K562 (cell line): ENCODE measurements around the gene RHOV. TPM values are rescaled to one million over a fixed set of nuclear protein-coding genes. Genes with fewer than 3 reads are reported as not detected.

ENCODE experiments used
- ETS2 ChIP-seq: IDR thresholded peaks from 2 replicates; pipeline ENCODE4 v1.6.1; 2016; ENCODE audit warnings: borderline replicate concordance, missing genetic modification characterization, mild to moderate bottlenecking, moderate library complexity, missing compliant biosample characterization; ENCODE audit not compliant: poor library complexity, severe bottlenecking
- ETV6 ChIP-seq, 3 experiments: fragments of 150-350 bp in 1 of 3; sonication (generic) in 1 of 3; formaldehyde crosslinking in 1 of 3; IDR thresholded peaks; 2 replicates each; pipeline versions ENCODE4 v1.6.1 to v1.8.0; 2014 to 2022; ENCODE audit warnings: borderline replicate concordance in 2 of 3, low read depth in 2 of 3, antibody characterized with exemption in 1 of 3, low read length in 1 of 3, mild to moderate bottlenecking in 1 of 3, missing genetic modification reagents in 1 of 3
- LARP7 ChIP-seq: fragments of 450-650 bp; IDR thresholded peaks from 2 replicates; pipeline ENCODE4 v1.6.1; 2016
- POLR2G ChIP-seq: fragments of 200-400 bp; formaldehyde crosslinking; IDR thresholded peaks from 2 replicates; pipeline ENCODE4 v1.6.1; 2017; ENCODE audit warnings: low read depth, mild to moderate bottlenecking, antibody characterized with exemption, low read length, moderate library complexity
- ZNF175 ChIP-seq: fragments of 200-800 bp; sonication (Bioruptor generic); IDR thresholded peaks from 2 replicates; pipeline ENCODE4 v1.6.1; 2016; ENCODE audit warnings: low read depth, mild to moderate bottlenecking, missing genetic modification characterization, missing compliant biosample characterization
- ZNF224 ChIP-seq: sonication (generic); formaldehyde crosslinking; IDR thresholded peaks from 2 replicates; pipeline ENCODE4 v1.8.0; 2022; ENCODE audit warnings: mild to moderate bottlenecking, missing genetic modification reagents
- polyA plus RNA-seq, 8 experiments: library from polyadenylated mRNA; depleted of rRNA in 4 of 8; stranded (reverse) in 5 of 8; unstranded in 3 of 8; fragments of >200 nt; fragmentation: Nextera tagmentation in 2 of 8; fragmentation: Illumina TruSeq in 1 of 8; extraction: Ambion mirVana in 2 of 8; extraction: Trizol in 1 of 8; gene quantifications; 2 replicates each; pipeline versions ENCODE4 v1.2.1 to v1.2.3, GENCODE V29; 2011 to 2014; ENCODE audit warnings: inconsistent platforms in 1 of 8, missing spikeins in 1 of 8
- total RNA-seq, 7 experiments: library from RNA; depleted of rRNA in 6 of 7; stranded (reverse); fragments of >200 nt in 6 of 7; fragmentation: Illumina TruSeq in 2 of 7; extraction: Trizol in 2 of 7; gene quantifications; 2 replicates each; pipeline versions ENCODE4 v1.2.1 to v1.2.3, GENCODE V29; 2011 to 2021; ENCODE audit warnings: low replicate concordance in 1 of 7
- TF ChIP-seq, protein P1 (sequence below): sonication (generic); formaldehyde crosslinking; IDR thresholded peaks from 2 replicates; pipeline ENCODE4 v1.8.1; 2023; ENCODE audit warnings: missing genetic modification reagents, mild to moderate bottlenecking, borderline replicate concordance

RHOV gene
- total and polyA plus RNA-seq, 9 of the 15 experiments (the other 6 are each of a cell fraction or from before 2014, with no cell fraction given): 0.08 to 2.0 (median 1.1) TPM

DNA sequence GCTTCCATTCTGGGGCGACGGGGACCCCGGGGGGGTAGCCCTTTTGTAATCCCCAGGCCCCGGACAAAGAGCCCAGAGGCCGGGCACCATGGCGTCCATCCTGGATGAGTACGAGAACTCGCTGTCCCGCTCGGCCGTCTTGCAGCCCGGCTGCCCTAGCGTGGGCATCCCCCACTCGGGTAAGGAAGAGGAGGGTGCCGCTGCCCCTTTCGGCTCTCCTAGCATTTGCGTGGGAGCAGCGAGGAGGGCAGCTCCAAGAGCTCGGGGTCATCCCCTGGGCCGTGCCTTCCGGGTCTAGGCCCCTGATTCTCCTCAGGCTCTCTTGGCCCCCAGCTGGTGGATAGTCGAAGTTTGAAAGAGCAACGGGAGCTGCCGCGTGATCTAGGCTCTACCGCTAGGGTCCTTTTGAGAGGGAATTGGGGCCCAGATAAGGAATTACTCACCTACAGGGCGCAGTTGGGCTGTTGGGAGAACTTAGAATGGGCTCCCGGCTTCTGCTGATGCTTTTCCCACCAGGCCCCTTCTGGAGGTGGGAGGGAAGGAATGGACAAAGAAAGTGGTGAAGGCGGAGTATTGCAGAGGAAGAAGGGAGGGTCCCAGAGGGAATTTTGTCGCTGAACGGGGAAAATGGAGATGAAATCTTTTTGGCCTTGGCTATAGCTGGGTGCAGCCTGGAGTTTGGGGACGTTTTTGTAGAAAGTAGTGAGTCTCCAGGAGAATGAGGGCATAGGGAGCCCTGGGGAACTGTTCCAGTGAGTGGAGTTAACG, 20.8 kb upstream of the RHOV start (continued):
- TF ChIP-seq, protein P1, sequence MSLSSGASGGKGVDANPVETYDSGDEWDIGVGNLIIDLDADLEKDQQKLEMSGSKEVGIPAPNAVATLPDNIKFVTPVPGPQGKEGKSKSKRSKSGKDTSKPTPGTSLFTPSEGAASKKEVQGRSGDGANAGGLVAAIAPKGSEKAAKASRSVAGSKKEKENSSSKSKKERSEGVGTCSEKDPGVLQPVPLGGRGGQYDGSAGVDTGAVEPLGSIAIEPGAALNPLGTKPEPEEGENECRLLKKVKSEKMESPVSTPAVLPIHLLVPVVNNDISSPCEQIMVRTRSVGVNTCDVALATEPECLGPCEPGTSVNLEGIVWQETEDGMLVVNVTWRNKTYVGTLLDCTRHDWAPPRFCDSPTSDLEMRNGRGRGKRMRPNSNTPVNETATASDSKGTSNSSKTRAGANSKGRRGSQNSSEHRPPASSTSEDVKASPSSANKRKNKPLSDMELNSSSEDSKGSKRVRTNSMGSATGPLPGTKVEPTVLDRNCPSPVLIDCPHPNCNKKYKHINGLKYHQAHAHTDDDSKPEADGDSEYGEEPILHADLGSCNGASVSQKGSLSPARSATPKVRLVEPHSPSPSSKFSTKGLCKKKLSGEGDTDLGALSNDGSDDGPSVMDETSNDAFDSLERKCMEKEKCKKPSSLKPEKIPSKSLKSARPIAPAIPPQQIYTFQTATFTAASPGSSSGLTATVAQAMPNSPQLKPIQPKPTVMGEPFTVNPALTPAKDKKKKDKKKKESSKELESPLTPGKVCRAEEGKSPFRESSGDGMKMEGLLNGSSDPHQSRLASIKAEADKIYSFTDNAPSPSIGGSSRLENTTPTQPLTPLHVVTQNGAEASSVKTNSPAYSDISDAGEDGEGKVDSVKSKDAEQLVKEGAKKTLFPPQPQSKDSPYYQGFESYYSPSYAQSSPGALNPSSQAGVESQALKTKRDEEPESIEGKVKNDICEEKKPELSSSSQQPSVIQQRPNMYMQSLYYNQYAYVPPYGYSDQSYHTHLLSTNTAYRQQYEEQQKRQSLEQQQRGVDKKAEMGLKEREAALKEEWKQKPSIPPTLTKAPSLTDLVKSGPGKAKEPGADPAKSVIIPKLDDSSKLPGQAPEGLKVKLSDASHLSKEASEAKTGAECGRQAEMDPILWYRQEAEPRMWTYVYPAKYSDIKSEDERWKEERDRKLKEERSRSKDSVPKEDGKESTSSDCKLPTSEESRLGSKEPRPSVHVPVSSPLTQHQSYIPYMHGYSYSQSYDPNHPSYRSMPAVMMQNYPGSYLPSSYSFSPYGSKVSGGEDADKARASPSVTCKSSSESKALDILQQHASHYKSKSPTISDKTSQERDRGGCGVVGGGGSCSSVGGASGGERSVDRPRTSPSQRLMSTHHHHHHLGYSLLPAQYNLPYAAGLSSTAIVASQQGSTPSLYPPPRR: no peak
- TF ChIP-seq ZNF224 (CRISPR knock-in tag): no peak
- no peak for TF ChIP-seq ETS2 (tag)
- TF ChIP-seq ETV6 (IDR thresholded peaks at IDR 0.05; ENCODE audit: borderline replicate concordance in 1 of 2, low read depth in 2 of 2, low read length in 1 of 2): no peak
- no peak for TF ChIP-seq ETV6 (CRISPR knock-in tag; IDR thresholded peaks at IDR 0.05; ENCODE audit: borderline replicate concordance)
- no peak for TF ChIP-seq LARP7
- no peak for TF ChIP-seq ZNF175 (CRISPR knock-in tag)
- no peak; the same call in 1 of the 2 replicates for TF ChIP-seq POLR2G
